Measurements from ENCODE around the gene KRT15.

Gene KRT15

GRCh38 chr17:41476866-41477815 is 41.5 kb downstream of the KRT15 start:
- no peak for DNase-seq

- no peak for DNase-seq
Observed at GRCh38 chr17:41475421-41475820, 43.3 kb downstream of the KRT15 start.

DNA sequence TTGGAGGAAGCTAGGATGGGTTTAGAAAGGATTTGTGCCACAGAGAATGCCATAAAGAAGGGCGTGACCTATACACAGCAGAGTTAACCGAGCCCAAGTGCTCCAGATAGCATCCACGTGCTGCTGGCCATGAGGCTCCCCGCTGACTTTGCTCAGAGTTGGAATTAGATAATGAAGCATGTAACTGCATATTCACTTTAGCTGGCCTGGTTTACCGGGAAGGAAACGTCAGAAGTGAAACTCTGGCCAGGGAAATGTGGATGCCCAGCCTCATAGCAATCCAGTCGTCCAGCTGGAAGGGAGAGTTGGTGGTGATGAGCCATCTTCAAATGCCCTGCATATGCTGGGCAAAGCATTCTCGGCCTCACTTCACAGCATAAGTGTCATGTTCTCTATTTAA is 43.8 kb downstream of the KRT15 start:
- no peak for DNase-seq

DNA sequence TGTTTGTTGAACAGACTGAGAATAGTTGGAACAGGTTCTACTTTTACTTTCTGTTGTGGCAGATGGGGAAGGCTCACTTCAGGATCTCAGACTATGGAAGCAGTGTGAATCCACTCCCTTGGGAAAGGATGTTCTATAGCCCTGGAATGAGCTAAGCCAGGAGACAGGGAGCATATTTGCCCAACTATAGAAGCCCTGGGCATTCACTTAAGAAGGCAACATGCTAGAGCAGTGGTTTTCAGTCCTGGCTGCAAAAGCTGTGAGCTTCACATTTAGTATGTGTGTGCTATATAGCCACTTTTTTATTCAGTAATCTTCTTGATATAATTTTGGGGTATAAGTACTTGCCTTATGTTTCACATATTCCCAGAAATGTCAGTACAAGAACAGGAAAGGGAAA is 50.3 kb downstream of the KRT15 start:
- no peak for DNase-seq

DNA sequence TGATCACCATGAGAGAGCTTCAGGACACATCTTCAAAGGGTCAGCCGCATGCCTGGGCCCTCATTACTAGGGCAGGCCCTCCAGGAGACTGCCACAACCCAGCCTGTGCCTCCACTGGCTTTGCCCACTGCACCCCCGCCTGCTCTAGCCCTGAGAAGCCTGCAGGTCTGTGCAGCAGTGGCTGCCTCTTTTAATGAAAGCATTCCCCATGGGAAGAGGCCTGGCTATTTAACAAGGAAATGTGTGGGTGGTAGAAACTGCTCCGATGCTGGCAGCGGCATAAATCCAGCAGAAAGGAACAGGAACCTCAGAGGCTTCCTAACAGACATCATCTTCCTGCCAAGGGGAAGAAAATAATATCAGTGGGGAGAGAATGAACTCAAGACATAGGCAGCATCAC is 51.1 kb downstream of the KRT15 start:
- DNase-seq, result no peak

DNA sequence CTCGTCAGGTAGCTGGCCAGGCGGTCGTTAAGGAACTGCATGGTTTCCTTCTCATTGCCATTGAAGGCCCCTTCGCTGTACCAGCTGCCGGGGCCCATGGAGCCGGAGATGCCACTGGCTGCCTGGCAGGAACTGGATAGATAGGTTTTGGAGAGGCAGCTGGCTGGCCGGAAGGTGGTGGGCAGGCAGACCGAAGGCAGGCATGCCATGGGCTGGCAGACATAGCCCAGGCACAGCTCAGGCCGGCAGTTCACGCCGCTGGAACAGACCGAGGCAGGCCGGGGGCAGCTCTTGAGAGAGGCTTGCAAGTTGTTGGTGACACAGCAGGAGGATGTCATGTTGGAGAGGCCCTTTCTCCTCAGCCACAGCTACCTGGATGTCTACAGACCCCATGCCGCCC is 51.7 kb downstream of the KRT15 start, which contains the start of gene KRT32:
Gene KRT32, minus strand, starts transcription at position 399 of the 400 bp plus-strand sequence. Its CDS starts 61 bp downstream, at position 338.
- no peak for DNase-seq

GRCh38 chr17:41464682-41465081 is 54.0 kb downstream of the KRT15 start:
- DNase-seq, result no peak

DNA sequence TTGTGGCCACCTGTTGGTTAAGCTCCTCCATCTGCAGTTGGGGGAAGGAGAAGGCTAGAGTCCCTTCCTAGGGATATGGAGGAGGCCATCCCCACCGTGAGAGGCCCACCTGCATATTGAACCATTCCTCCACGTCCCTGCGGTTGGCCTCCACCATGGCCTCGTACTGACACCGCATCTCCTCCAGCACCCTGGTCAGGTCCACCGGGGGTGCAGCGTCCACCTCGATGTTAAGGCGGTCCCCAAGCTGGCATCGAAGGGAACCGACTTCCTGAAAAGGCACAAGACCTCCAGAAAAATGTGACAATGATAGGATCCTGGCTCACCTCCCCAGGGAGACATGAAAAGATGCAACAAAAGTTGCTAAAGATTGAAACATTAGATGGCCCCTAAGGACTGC is 54.5 kb downstream of the KRT15 start:
- DNase-seq, result no peak

DNA sequence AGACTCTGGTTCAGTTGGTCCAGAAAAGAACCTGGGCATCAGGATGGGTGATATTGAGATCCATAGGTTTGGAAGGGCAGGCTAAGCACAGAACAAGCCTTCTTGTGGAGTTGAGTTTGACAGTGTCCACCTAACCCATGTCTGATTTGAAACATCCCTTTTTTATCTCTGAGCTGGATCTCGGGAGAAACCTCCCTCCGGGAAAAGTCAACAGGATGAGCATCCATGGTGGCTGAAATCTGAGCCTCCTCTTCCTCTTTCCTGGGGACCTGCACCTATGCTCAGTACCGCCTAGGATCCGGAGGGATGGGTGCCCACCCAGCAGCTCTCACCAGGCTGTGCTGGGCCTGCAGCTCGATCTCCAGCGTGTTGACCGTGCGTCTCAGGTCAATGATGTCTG is 54.9 kb downstream of the KRT15 start:
- no peak for DNase-seq
